Endothelial cell of hepatic sinusoid (primary cell): ENCODE data around the gene IL4R.

Experiments used
- in situ Hi-C: cut with HindIII; loops from 2 replicates; pipeline ENCODE4 v1.10.0; 2017; ENCODE audit warnings: low sequenced_read_pairs

Gene IL4R

DNA sequence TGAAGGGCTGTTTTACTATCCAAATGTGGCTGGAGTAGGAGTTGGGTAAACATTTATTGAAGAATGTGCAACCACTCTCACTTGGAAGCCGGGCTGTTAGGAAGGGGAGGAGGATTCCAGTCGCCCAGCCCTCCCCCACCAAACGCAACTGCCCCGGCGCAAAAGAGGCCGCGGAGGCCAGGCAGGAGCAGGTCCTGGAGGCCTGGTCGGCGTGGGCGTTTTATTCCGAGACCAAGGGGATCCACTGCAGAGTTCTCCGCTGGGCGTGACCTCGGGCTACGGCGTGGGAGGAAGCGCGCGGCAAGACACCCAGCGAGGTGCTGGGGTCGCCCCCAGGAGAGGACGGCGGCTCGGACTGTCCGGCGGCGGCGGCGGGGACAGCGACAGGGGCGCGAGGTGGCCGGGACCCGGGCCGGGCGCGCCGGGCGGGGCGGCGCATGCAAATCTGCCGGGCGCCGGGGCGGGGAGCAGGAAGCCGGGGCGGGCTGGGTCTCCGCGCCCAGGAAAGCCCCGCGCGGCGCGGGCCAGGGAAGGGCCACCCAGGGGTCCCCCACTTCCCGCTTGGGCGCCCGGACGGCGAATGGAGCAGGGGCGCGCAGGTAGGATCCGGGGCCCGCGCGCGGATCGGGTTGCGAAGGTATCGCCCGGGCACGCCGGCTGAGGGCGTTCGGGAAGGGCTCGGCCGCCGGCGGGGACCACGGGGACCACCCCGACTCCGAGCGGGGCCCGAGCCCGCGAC is at the start of gene IL4R:
Gene IL4R, plus strand, starts transcription at position 553 of the 739 bp plus-strand sequence. CDS start 26,230 bp downstream, outside the sequence.
- in situ Hi-C loops = no loop called here

DNA sequence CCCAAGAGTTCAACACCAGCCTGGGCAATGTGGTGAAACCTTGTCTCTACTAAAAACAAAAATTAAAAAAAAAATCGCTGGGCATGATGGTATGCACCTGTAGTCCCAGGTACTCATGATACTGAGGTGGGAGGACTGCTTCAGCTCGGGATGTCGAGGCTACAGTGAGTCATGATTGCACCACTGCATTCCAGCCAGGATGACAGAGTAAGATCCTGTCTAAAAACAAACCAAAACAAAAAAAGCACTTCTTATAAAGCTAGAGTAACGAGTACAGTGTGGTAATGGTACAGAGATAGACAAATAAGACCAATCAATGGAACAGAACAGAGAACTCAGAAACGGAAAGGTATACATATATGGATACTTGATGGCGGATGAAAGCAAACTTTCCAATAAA is 49.6 kb upstream of the IL4R start:
- in situ Hi-C loops = no loop called here

DNA sequence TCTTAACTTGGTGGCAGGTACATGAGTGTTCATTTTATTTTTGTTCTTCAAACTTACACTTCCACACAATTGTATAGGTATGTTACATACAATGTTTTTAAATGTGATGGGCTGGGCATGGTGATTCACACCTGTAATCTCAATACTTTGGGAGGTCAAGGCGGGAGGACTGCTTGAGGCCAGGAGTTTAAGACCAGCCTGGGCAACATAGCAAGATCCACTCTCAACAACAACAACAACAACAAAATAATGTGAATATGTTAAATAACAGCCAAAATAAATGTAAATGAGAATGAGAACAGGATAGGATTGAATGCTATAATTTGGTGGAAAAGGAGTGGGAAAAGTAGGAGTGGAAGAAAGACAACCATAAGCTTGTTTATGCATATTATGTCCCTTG is 47.8 kb upstream of the IL4R start:
- in situ Hi-C loops = no loop called here

DNA sequence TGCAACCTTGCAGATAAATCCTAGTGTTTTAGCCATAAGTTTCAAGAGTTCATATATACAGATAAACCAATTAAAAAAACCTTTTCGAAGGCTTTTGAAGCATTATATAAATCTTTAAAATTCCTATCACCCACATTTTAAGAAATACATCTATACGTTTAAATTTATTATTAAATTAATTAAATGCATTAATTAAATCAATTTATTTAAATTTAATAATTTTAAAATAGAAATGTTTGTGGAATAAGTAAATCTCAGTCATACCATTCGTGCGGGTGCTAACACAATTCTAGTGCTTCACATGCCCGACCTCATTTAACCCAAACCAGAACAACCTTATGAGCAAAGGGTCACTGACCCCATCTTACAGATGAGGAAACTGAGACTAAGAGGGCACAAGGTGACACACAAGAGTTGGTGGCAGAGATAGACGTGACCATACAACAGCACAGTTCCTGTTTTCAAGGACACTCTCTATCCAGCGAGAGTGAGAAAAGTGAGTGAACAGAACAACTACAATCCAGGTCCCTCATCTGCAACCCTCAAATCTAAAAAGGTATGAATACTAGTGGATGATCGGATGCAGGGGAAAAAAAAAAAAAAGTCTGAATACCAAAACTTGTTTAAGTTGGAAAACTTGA is 46.6 kb upstream of the IL4R start:
- in situ Hi-C loops = no loop called here

DNA sequence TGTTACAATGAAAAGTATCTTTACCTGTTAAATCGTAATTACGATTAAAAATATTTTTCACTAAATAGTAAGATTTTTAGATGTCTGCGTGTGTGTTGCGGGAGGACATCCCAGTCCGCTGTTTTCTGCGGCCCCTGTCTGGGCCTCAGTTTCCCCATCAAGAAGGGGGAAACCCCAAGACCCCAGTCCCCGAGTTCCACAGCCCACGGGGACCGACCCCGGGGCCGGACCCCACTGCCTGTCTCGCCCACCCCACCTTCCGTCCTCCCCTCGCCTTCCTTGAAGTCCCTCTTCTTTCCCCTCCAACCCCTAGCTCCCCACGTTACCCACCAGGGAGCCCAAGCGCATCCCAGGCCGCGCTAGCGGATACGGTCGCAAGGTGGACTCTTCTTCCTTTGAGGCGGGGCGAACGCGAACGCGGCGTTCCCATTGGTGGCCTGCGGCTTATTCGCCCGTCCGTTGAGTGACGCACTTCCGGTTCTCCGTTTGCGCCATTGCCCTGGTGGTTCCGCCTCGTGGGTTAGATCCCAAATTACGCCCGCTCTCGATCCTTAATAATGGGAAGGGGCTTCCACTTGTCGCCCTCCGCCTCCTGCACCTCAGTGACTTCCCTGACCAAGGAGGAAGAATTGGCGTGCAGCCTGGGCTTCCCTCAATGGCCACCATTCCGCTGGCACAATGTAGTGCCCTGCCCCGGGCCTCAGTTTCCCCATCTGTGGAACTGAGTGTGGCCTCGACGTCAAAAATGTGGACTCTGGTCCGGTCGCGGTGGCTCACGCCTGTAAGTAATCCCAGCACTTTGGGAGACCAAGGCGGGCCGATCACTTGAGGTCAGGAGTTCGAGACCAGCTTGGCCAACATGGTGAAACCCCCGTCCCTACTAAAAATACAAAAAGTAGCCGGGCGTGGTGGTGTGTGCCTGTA is 45.1 kb upstream of the IL4R start, which contains the start of gene NSMCE1:
Gene NSMCE1, minus strand, starts transcription at position 397 of the 924 bp plus-strand sequence. CDS start 11,202 bp downstream, outside the sequence.
- in situ Hi-C loops = no loop called here

DNA sequence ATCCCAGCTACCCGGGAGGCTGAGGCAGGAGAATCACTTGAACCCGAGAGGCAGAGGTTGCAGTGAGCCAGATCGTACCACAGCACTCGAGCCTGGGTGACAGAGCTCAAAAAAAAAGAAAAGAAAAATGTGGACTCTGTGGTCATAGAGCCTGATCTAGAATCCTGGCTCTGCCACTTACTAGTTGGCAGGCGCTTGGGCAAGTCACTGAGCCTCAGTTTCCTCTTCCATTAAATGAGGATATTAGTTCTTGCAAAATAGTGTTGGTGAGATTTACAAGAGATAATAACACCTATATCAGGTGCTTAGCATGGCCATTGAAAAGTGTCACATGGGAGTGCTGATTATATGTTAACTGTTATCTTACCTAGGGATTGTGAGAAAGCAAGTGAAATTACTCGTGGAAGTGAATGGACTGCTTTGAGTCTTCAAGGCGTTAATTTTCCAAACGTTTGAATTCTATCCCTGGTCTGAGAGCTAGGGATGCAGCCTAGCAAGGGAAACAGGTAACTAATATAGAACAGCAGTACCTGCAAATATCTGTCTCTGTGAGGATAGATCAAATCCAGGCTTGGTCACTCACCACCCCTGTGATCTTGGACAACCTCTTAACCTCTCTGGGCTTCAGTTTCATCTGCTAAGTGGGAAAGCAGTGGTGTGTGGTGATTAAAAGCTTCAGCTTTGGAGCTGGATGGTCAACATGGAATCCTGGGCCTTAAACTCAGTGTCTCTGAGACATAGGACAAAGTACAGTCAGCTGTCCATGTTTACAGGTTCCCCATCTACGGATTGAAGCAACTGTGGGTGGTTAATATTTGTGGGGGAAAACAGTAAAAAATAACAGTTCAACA is 44.2 kb upstream of the IL4R start:
- in situ Hi-C loops = loop anchor here (5.0 kb wide), 1 partner anchor 82 kb away; no protein-coding TSS in a partner anchor

DNA sequence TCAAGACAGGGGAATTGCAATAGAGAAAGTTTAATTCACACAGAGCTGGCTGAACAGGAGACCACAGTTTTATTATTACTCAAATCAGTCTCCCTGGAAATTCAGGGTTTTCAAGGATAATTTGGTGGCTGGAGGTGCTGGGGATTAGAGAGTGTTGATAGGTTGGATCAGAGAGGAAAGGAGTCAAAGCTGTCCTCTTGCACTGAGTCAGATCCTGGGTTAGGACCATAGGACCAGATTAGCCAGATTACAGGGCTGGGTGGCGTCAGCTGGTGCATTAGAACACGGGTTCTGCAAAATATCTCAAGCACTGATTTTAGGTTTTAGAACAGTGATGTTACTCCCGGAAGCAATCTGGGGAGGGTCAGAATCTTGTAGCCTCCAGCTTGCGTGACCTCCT is 43.4 kb upstream of the IL4R start:
- in situ Hi-C loops = loop anchor here (5.0 kb wide), 1 partner anchor 83 kb away; no protein-coding TSS in a partner anchor

DNA sequence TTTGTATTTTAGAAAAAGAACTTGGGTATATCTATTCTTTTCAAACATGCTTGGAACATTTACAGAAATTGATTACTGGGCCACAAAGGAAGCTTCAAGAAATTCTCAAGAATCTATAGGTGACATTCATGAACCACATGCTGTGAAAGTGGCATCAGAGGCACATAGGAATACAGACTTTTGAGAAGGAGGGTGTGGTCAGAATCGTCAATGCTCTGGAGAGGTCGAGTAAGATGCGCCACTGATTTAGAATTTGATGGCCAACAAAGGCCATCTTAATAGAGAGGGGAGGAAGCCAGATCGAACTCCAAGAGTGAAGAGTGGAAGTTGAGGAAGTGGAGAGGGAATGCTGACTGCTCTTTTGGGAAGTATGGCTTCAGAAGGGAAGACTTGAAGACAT is 41.7 kb upstream of the IL4R start:
- in situ Hi-C loops = loop anchor here (5.0 kb wide), 1 partner anchor 85 kb away; no protein-coding TSS in a partner anchor

DNA sequence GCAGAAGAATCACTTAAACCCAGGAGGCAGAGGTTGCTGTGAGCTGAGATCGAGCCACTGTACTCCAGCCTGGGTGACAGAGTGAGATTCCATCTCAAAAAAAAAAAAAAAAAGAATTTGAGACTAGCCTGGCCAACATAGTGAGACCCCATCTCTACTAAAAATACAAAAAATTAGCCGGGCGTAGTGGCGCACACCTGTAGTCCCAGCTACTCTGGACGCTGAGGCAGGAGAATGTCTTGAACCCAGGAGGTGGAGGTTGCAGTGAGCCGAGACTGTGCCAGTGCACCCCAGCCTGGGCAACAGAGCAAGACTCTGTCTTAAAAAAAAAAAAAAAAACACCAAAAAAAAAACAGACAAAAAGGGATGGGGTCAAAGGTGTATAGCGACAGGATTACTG is 41.1 kb upstream of the IL4R start:
- in situ Hi-C loops = loop anchor here (5.0 kb wide), 1 partner anchor 85 kb away; no protein-coding TSS in a partner anchor

DNA sequence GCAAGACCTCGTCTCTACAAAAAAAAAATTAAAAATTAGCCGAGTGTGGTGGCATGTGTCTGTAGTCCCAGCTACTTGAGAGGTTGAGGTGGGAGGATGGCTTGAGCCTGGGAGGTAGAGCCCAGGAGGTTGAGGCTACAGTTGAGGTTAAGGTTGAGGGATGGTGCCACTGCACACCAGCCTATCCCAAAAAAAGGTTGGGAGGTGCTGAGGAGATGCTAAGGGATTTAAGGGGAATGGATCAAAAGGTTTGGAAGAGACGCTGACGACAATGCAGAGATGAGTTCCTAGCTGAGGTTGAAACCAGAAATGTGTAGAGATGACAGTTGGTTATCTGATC is 40.5 kb upstream of the IL4R start:
- in situ Hi-C loops = loop anchor here (5.0 kb wide), 1 partner anchor 86 kb away; no protein-coding TSS in a partner anchor

DNA sequence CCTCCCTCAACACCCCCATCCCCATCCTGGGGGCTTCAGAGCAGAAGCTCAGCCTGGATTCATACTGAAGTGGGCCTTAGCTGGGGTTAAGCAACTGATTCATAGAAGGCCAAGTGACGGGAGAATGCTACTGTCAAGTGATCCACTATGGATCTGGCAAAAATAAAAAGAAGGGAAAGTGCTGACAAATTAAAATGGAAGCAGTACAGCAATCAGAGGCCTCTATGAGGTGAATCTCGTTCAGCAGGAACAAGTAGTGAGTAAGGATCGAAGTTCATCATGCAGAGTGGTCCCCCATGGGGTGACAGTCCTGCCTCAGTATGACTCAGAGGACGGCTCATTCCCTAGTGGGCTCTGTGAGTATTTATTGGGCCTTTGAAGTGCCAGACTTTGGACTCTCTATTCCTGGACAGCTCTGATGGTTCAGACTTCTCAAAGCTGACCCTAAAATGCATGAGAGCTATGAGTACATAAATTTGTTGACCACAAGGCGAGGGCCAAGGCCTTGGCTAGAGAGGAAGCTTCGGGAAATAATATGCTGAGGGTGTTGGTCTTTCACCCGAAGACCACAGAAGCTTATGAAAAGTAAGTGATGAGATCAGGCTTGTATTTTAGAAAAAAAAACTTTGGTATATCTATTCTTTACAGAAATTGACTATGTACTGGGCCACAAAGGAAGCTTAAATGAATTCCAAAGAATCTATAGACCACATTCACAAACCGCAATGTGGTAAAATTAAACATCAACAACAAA is 39.9 kb upstream of the IL4R start:
- in situ Hi-C loops = loop anchor here (5.0 kb wide), 1 partner anchor 87 kb away; no protein-coding TSS in a partner anchor

DNA sequence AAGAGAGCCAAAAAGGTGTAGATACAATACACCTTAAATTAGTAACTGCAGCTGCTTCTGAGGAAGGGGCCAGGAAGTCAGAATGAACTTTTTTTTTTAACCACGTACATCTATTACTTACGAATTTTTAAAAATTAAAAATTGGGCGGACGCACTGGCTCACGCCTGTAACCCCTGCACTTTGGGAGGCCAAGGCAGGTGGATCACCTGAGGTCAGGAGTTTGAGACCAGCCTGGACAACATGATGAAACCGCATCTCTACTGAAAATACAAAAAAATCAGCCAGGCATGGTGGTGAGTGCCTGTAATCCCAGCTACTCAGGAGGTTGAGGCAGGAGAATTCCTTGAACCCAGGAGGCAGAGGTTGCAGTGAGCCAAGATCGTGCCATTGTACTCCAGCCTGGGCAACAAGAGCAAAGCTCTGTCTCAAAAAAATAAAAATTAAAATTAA is 39.3 kb upstream of the IL4R start:
- in situ Hi-C loops = loop anchor here (5.0 kb wide), 1 partner anchor 87 kb away; no protein-coding TSS in a partner anchor

DNA sequence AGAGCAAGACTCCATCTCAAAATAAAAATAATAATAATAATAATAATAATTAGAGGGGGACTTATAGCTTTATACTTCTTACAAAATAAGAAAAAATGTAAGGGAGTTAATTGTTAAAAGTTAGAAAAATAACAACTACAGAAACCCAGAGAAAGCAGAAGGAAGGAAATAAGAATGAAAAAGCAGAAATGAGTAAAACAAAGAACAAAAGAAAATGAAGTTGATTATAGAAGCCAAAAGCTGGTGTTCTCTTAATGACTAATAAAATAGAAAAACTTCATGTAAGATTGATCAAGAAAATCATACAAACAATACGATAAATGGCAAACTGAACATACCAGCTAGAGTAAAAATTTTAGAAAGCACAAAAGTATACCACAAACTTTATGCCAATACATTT is 38.4 kb upstream of the IL4R start:
- in situ Hi-C loops = no loop called here

DNA sequence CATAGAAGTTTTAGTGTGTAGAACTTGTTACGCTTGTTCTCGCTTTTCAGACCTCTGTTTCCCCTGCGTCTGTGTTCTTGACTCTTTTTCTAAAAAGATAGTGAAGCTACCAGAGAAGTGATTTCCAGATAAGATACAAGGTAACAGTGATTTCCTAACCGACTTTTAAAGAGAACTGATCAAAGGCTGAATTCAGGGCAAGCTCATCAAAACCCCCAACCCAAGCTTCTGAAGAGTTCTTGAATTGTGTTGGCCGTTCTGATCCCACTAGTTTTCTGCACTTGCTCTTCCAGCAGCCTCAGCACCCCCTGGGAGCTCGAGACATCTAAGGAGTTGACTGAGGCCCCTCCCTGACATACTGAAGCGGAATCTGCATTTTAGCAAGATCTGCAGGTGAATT is 32.5 kb upstream of the IL4R start:
- in situ Hi-C loops = no loop called here

DNA sequence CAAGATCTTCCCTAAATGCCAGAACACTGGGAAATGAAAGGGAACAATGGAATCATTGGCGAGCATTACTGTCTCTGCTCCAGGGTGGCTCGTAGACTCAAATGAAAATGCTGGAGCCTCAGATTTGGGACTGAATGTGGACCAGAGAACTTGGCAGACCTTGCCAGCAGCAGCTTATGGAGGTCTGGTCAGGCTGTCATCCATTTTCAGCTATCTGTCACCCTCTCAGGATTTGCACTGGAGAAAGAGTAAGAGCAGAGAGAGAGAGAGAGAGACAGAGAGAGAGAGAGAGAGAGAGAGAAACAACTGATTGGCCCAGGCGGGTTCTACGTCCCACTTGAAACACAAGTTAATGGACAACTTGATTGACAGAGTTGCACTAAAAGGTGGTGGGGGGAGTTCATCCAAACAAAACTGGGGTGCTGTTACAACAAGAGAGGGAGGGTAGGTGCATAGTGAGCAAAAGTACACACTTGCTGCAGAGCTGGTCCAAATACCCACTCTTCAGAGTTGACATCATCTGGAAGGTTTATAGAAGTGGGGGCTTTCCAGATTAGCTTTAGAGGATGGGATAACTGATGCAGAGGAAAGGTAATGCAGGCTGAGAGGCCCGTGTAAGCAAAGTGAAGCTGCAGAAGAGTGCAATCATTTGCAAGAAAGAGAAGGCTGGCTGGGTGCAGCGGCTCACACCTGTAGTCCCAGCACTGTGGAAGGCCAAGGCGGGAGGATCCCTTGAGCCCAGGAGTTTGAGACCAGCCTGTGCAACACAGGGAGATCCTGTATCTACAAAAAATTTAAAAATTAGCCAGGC is 28.7 kb upstream of the IL4R start:
- in situ Hi-C loops = no loop called here

DNA sequence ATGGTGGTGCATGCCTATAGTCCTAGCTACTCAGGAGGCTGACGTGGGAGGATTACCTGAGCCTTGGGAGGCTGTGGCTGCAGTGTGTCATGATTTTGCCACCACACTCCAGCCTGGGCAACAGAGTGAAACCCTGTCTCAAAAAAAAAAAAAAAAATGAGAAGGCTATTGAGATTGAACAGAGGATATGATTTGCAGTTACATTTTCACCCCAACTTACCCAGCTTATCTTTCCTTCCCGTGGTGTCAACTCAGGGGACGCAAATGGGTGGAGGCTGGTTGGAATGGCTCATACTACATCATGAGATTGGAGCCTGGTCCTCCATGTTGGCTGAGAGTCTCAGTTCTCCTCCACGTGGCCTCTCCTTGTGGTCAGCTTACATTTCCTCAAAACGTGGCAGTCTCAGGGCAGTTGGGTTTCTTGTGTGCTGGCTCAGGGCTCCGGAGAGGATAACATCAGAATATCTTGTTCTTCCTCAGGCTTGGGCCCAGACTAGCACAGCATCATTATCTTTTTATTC is 28.0 kb upstream of the IL4R start:
- in situ Hi-C loops = no loop called here

DNA sequence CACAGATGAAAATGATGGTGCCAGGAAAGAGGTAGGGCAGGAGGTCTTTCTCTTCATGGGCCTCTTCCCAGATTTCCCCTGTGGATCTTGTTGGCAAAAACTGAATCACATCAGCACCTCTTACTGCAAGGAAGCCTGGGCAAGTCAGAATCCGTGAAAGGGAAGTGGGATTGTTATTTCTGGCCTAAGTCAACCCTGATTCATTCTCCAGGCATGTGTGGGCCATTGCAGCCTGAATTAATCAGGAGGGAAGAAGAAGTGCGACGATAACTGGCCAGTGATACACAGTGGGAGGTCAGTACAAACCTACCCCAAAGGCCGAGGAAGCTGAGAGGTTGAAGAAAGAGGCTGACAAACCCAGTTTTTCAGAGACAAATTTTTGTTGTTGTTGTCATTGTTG is 27.3 kb upstream of the IL4R start:
- in situ Hi-C loops = no loop called here
